ENCODE data around the gene SPATA31D1. TPM values are rescaled to one million over a fixed set of nuclear protein-coding genes. Genes with fewer than 3 reads are reported as not detected.

Gene SPATA31D1
- total RNA-seq, 1 experiment from 2014 or later = not detected

DNA sequence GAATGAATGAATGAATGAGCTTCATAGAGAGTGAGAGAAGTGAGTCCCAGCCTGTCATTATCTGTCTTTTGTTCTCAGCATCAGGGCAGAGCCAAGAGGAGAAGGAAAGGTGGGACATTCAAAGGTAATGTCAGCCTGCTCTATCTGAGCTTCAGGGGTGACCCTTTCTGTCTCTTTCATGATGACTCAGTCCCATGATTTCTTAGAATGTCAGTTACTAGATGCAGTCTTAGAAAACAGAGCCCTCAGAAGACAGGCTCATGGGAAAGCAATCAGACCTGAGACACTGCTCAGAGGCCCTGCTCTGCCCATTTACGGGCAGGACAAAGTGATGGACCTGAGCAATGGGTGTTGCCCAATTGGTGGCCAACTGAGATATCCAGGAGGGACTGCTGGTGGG lies 1.1 kb downstream of the SPATA31D1 start (continued):
- TF ChIP-seq ZBTB33 (IDR thresholded peaks at IDR 0.05; ENCODE audit: extremely low read depth, insufficient replicate concordance, low read length) (no peak), POLR2A (IDR thresholded peaks at IDR 0.05; ENCODE audit: borderline replicate concordance, extremely low read depth, insufficient read depth, insufficient read length) (no peak), TCF7L2 (IDR thresholded peaks at IDR 0.05; ENCODE audit: borderline replicate concordance, extremely low read depth, insufficient read depth, insufficient read length) (no peak), EZH2 (IDR thresholded peaks at IDR 0.05) (no peak), POLR2AphosphoS5 (IDR thresholded peaks at IDR 0.05; ENCODE audit: low read depth, low read length) (no peak), ELF1 (IDR thresholded peaks at IDR 0.05; ENCODE audit: borderline replicate concordance, low read depth) (no peak), JUND (IDR thresholded peaks at IDR 0.05) (no peak), CBX3 (IDR thresholded peaks at IDR 0.05; ENCODE audit: low read depth) (no peak)
- TF ChIP-seq, protein P1, sequence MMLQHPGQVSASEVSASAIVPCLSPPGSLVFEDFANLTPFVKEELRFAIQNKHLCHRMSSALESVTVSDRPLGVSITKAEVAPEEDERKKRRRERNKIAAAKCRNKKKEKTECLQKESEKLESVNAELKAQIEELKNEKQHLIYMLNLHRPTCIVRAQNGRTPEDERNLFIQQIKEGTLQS (IDR thresholded peaks at IDR 0.05) = no peak

DNA sequence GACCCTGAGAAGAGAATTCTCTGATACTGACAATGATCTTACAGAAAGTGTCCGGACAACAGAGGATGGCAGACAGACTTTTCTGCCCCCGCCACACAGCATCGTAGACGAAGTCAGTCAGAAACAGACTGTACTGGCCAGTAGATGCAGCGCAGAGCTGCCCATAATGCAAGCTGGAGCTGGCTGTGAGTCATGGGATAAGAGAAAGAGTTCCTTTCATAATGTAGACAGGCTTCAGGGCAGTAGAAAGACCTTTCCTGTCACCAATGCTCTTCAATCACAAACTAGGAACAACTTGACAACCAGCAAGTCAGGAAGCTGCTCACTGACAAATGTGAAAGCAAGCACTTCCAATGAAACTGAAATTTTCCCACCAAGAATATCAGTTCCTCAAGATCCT lies 5.1 kb downstream of the SPATA31D1 start:
- Histone ChIP-seq H2AFZ (ENCODE audit: low read depth, low read length, poor library complexity, severe bottlenecking) (no peak overlapping the region), H3K79me2 (ENCODE audit: insufficient read depth, low read length) (no peaks in the 10 kb centered on the region), H3K36me3 (ENCODE audit: control insufficient read depth in 1 of 2, insufficient read depth in 2 of 2, low read length in 2 of 2) (no peaks in the 10 kb centered on the region), H3K9me2 (ENCODE audit: insufficient read depth) (no peaks in the 10 kb centered on the region), H3K27me3 (ENCODE audit: insufficient read depth, low read length) (peaks cover 9% of the 10 kb centered on the region; the same call in 1 of the 2 replicates), H4K20me1 (ENCODE audit: insufficient read depth) (no peaks in the 10 kb centered on the region), H3K4me2 (ENCODE audit: low read length) (no peak overlapping the region), H3K4me3 (replicated peaks in 1 of 2; ENCODE audit: low read depth in 1 of 2, low read length in 2 of 2) (no peak overlapping the region), H3K9ac (ENCODE audit: low read length) (no peak overlapping the region), H3K27ac (ENCODE audit: low read depth, low read length) (no peak overlapping the region), H3K4me1 (ENCODE audit: control insufficient read depth in 1 of 2, insufficient read depth in 2 of 2, low read length in 2 of 2) (no peaks in the 10 kb centered on the region), H3K9me3 (ENCODE audit: control insufficient read depth in 1 of 2, insufficient read depth in 1 of 2, low read depth in 1 of 2, low read length in 2 of 2) (no peaks in the 10 kb centered on the region)
- no peak for TF ChIP-seq FOSL1 (IDR thresholded peaks at IDR 0.05; ENCODE audit: low read depth)
- TF ChIP-seq, protein P2, sequence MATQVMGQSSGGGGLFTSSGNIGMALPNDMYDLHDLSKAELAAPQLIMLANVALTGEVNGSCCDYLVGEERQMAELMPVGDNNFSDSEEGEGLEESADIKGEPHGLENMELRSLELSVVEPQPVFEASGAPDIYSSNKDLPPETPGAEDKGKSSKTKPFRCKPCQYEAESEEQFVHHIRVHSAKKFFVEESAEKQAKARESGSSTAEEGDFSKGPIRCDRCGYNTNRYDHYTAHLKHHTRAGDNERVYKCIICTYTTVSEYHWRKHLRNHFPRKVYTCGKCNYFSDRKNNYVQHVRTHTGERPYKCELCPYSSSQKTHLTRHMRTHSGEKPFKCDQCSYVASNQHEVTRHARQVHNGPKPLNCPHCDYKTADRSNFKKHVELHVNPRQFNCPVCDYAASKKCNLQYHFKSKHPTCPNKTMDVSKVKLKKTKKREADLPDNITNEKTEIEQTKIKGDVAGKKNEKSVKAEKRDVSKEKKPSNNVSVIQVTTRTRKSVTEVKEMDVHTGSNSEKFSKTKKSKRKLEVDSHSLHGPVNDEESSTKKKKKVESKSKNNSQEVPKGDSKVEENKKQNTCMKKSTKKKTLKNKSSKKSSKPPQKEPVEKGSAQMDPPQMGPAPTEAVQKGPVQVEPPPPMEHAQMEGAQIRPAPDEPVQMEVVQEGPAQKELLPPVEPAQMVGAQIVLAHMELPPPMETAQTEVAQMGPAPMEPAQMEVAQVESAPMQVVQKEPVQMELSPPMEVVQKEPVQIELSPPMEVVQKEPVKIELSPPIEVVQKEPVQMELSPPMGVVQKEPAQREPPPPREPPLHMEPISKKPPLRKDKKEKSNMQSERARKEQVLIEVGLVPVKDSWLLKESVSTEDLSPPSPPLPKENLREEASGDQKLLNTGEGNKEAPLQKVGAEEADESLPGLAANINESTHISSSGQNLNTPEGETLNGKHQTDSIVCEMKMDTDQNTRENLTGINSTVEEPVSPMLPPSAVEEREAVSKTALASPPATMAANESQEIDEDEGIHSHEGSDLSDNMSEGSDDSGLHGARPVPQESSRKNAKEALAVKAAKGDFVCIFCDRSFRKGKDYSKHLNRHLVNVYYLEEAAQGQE (IDR thresholded peaks at IDR 0.05; ENCODE audit: low read depth) = no peak
- POLR2A ChIA-PET = no interaction called here
- DNase-seq (ENCODE audit: low read depth, low spot score) = no peak
- no peak for ATAC-seq
- CTCF ChIA-PET = no interaction called here
- RAD21 ChIA-PET (ENCODE audit: low non-redundant PET in 1 of 2, low total read pairs in 2 of 2, uncharacterized antibody in 2 of 2, unreplicated experiment in 2 of 2) = no interaction called here
- BruUV-seq (replicated peaks) = no TSS peak
- intact Hi-C loops (cut with micrococcal nuclease) = no loop called here

Data from HCT116 (cell line).